OCI-M1 (cell line): ENCODE results near the gene KLHL26.
"Not testable (repeated sequence)": the region's sequence is repeated elsewhere in the genome, so short reads cannot be mapped to it uniquely, and the experiment has no call there.

ENCODE experiments used
- DNase-seq: peaks from one replicate; lab custom pipeline; 2025; lab: John Stamatoyannopoulos, UW

KLHL26 gene

DNA sequence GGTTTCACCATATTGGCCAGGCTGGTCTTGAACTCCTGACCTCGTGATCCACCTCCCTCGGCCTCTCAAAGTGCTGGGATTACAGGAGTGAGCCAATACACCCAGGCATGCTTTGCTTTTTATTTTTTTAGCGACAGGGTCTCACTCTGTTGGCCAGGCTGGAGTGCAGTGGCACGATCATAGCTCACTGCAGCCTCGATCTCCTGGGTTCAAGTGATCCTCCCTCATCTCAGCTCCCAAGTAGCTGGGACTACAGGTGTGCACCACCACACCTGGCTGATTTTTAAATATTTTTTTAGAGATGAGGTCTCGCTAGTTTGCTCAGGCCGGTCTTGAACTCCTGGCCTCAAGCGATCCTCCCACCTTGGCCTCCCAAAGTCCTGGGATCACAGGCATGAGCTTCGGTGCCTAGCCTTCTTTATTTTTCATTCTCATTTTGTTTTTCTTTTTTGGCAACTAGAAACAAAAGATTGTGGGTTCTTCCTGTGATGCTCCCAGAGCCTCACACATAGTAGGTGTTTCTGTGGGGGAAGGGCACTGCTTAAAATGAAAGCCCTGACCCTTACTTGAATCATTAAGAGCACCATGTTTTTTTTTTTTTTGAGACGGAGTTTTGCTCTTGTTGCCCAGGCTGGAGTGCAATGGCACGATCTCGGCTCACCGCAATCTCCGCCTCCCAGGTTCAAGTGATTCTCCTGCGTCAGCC is 36.0 kb upstream of the KLHL26 start:
- DNase-seq = not testable (repeated sequence)

DNA sequence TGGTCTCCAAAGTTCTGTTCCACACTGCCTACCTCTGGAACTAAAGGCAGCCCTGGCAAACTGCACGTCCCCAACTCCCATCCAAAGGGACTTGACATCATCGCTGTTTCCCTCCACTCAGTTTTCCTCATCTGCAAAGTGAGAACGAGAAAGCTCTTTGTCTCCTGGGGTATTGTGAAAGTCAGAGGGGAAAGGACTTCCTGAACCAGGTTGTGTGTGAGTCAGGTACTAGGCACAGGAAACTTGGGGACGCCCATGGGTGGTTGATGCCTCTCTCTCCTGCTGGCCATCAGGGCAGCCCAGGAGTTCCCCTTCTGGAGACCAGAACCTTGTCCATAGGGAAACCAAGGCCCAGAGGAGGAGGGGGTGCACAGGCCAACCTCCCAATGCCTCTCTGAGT is 35.0 kb upstream of the KLHL26 start:
- DNase-seq = no peak

DNA sequence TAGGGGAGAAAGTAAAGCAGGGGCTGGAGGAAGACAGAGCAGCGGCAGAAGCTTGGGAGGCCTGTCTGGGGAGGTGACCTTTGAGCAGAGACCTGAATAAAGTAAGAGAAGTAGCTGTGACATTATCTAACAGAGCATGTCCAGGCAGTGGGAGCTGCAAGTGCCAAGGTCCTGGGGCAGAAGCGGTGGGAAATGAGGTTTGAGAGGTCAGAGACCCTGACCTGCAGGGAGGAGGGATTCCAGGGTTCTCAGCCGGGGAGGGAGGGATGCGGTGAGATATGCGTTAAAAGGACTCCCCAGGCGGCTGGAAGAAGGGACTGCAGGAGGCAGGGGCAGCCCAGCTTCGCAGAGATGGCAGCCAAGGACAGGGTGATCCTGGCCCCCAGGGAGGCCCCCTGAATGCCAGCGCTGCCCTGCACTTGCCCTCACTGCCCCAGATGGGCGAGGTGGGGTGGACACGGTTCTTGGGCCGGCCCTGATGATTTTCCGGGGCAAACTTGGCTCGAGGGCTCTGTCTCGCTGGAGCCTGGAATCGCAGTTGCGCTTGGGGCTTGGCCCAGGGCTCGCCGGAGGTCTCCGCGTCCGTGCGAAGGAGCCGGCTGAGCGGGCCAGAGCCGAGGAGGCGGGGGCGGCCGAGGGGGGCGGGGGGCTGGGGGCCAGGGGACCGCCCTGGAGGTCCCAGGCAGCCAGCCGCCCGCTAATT is 33.4 kb upstream of the KLHL26 start:
- DNase-seq = peak; percentile 32

- no peak for DNase-seq
These were observed 32.6 kb upstream of the KLHL26 start for GRCh38 chr19:18603958-18604819.

GRCh38 chr19:18604820-18605159 is 32.0 kb upstream of the KLHL26 start:
- no peak for DNase-seq

GRCh38 chr19:18605196-18605545 is 31.7 kb upstream of the KLHL26 start:
- no peak for DNase-seq

- DNase-seq = no peak
These were observed 31.1 kb upstream of the KLHL26 start for GRCh38 chr19:18605546-18606280.

DNA sequence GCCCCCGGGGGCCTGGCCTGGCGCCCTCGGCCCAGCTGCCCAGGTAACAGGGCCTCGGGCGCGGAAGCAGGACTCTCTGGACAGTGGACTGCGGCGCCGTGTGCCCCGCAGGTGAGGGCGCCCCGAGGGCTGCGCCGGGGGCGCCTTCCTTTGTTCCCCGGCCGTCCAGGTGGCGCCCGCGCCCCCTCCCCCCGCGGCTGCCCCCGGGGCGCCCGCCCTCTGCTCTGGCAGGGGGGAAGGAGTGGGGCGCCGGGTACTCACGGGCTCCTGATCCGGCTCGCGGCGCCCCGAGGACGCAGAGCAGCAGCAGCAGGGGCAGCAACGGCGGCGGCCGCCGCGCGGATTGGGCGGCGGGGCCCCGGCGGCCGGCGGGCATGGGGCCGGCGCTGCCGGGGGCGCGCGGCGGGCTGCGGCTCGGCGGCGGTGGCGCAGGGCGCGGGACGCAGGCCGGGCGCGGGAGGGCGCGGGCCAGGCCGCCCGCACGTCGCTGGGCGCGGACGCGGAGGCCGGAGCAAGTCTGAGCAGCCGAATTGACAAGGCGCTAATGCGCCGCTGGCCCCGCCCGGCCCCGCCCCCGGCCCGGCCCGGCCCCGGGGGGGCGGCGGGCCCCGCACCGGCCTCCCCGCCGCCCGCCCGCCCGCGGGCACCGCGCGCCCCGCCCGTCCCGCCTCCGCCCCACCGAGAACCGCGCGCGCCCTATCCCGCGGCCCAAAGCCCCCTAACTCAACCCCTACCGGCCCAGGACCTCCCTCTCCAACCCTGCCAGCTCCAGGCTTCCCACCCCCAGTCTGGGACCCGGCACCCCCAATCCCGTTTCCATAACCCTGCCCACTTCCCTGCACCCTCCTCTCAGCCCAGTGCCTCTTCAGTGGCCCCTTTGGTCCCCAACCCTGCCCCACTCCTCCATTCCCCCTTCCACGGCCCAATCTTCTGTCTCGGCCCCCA is 30.3 kb upstream of the KLHL26 start, which contains the start of gene CRLF1:
Gene CRLF1, minus strand, starts transcription at position 519 of the 945 bp plus-strand sequence. Its CDS starts 143 bp downstream, at position 376.
- DNase-seq = no peak

GRCh38 chr19:18607226-18608101 is 29.4 kb upstream of the KLHL26 start:
- no peak for DNase-seq

DNA sequence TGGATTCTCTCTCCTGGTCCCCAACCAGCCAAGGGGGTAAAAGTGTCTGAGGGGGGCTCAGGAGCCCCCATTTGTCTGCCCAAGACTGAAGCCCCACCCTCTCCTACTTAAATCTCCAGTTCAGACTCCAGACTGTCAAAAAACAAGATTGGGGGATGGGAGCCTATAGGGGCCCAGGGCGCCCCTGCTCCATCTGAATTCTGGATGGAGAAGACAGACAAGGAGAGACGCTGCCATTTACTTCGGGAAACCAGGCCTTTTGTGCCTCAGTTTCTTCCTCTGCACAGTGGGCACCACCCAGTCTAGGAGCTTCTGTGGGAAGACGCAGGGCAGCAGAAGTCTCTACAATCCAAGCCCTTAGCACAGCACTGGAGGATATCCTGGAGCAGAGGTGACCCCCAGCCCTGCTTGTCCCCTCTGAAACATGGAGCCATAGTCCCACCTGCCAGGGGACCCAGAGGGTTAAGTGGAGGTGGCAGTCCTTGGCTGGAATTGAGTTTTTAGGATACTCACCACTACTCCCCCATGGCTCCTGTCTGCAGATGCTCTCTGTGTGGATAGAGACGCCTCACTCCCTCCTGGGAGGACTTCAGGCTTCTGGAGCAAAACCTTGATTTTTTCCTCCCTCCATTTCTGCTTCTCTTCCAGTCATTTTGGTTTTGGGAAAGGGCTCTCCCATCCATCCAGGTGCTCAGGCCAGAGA is 28.6 kb upstream of the KLHL26 start:
- no peak for DNase-seq

- no peak for DNase-seq
These were observed 27.8 kb upstream of the KLHL26 start for GRCh38 chr19:18608805-18609716.

DNA sequence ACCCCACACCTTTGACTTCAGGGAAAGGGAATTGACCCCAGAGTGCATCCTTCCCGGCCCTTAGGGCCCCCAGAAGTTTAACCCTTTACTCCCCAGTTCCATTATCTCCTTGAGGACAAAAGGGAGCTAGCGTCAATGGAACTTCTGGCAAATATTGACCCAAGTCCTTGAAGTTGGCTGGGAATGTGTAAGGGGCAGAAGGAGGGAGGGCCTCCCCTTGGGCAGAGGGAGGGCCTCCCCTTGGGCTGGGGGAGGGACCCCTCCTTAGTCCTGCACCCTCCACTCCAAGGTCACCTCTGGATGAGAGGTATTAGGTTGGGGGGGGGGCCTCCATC is 27.1 kb upstream of the KLHL26 start:
- no peak for DNase-seq

DNA sequence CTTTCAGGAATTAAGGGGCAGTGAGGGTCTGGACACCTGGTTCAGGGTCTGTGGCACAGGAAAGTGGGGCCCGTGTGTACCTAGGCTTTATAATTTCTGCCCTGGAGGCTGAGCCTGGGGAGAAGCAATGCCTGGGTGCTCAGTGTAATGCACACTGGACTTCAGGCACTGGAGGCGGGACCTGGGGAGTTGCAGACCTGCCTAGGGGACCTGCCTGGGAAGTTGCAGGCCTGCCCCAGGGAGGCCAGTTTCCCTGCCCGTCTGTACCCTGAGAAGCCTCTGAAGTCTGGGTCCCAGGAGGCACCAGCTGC is 26.6 kb upstream of the KLHL26 start:
- no peak for DNase-seq

DNA sequence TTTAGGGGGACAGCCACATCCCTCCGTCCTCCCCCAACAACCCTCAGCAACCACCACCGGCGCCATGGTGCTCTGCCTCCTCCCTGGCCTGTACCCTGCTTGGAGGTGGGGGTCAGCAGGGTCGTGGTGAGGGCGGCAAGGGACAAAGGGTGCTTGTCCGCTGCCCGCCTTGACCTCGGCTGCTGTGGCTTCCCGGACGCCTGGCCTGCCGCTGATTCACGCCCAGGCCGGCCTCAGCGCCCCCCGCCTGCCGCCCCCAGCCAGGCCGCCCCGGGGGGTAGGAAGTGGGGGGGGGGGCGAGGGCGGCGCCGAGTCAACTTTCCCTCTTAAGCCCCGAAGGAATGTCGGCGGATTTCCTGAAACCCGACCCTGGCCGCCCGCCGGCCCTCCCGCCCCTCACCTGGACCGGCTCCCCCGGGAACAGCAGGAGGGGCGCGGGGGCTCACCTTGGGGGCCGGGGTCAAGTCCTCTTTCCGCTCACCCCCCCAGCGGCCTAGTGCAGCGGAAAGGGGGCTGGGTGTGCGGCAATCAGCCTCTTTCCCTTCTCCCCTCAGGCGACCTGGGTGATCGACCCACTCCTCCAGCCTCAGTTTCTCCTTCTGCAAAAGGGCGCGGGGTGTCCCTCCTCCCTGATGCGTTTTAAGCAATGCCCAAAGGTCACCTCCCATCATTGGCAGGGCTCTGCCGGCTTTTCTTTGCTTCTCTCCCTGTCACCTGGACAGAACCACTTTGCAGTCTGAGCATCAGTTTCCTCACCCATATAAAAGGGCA is 26.1 kb upstream of the KLHL26 start:
- no peak for DNase-seq

GRCh38 chr19:18611327-18612050 is 25.3 kb upstream of the KLHL26 start:
- no peak for DNase-seq

DNA sequence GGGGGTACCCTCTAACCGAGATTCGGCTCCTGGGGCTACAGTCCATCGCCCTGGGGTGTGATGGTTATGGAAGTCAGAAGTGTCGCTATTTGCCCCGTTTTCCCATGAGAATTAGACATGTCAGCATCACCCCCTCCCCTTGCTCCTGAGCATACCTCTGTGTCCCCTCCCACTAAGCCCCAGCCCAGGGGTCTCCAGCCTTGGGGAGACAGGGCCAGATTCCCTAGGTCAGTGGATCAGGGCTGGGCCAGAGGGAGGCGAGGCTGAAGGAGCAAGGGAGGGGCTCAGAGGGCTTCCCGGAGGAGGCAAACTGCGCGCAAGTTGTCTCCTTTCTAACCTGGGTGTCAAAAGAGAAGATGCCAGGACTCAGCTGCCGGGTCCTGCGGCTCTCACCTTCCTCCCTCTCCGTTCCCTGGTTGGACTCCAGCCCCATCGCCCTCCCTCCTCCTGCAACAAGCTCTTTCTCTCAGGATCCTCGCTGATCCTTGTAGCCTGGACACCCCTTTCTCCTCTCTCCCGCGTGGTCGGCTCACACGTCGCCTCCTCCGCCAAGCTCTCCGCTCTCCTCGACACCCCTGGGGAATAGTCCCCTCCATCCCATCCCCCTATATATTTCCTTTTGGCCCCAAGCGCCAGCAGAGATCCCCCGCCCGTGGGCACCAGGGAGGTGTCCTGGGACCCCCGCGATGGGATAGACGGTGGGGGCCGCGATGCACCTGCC is 24.6 kb upstream of the KLHL26 start:
- DNase-seq = no peak
